Omental fat pad (tissue), 4 donors: ENCODE measurements around the gene EGFL8. TPM values are rescaled to one million over a fixed set of nuclear protein-coding genes. Genes with fewer than 3 reads are reported as not detected.

Source experiments
- ATAC-seq: fragments of 150-250 bp; one replicate; pipeline ENCODE4 v1.9.1; 2016; ENCODE audit warnings: mild to moderate bottlenecking, moderate library complexity; ENCODE audit not compliant: low FRiP score
- DNase-seq: peaks from one replicate; pipeline ENCODE4 v3.0.0-alpha.2; 2019; ENCODE audit warnings: low spot score
- total RNA-seq, 4 donors: library from RNA; depleted of rRNA; stranded (reverse); fragments of >200 nt; gene quantifications; one replicate each; pipeline ENCODE4 v1.1.0, GENCODE V29; 2016
- TF ChIP-seq, protein P1 (sequence below), 3 donors: fragments of 450-650 bp; IDR thresholded peaks; one replicate each; pipeline ENCODE4 v1.5.1; 2016 to 2017; ENCODE audit warnings: antibody characterized with exemption in 3 of 3, mild to moderate bottlenecking in 3 of 3, moderate library complexity in 2 of 3

Gene EGFL8
- total RNA-seq, 4 donors from 2014 or later = 8.9 to 17.3 (median 13.3) TPM

DNA sequence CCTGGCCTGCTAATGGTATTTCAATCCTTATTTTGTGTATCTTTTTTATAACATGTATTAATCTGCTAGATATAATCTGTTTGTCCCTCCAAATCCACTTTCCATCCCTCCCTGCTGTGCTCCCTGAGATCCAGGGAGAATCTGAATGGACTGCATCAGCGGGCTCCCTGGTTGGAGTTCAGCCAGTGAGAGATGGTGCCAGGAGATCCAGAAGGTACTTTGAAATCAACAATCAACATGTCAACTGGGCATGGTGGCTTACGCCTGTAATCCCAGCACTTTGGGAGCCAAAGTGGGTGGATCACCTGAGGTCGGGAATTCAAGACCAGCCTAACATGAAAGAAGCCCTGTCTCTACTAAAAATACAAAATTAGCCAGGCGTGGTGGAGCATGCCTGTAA, 40.7 kb upstream of the EGFL8 start:
- DNase-seq = no peak
- ATAC-seq = no peak
- TF ChIP-seq, protein P1, sequence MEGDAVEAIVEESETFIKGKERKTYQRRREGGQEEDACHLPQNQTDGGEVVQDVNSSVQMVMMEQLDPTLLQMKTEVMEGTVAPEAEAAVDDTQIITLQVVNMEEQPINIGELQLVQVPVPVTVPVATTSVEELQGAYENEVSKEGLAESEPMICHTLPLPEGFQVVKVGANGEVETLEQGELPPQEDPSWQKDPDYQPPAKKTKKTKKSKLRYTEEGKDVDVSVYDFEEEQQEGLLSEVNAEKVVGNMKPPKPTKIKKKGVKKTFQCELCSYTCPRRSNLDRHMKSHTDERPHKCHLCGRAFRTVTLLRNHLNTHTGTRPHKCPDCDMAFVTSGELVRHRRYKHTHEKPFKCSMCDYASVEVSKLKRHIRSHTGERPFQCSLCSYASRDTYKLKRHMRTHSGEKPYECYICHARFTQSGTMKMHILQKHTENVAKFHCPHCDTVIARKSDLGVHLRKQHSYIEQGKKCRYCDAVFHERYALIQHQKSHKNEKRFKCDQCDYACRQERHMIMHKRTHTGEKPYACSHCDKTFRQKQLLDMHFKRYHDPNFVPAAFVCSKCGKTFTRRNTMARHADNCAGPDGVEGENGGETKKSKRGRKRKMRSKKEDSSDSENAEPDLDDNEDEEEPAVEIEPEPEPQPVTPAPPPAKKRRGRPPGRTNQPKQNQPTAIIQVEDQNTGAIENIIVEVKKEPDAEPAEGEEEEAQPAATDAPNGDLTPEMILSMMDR (IDR thresholded peaks at IDR 0.05) = no peak

DNA sequence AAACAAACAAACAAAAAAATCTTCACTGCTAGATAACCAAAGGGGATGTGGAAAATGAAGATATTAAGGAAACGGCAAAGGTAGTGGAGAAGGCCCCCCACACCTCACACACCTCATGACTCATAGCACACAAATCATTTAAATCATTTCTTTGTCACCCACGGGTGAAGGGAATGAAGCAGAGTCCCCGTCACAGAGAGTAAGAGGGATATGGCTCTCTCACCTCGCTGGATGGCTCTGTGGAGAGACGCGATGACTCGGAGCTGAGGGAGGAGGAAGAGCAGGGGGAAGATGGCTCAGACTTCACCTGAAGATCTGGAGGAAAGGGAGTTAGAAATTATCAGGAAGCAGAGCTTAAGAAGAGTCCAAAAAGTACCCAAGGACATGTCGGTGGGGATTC, 37.5 kb upstream of the EGFL8 start:
- TF ChIP-seq, protein P1 (IDR thresholded peaks at IDR 0.05) = no peak
- ATAC-seq (no peak), DNase-seq (no peak)

DNA sequence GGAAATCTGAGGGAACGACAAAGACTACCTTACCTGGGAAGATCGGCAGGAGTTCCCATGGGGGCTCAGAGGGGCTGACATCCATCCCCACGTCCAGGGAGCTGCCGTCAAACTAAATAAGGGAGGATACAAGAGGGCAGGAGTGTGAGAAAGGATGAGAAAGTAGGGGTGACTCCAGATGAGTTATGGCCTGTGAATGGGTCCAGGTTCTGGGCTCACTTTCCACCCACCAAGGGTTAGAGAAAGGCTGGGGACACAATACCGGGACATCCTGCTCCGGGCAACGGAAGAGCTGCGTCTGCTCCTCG, 37.0 kb upstream of the EGFL8 start:
- DNase-seq = no peak
- TF ChIP-seq, protein P1 (IDR thresholded peaks at IDR 0.05) = no peak
- no peak for ATAC-seq

DNA sequence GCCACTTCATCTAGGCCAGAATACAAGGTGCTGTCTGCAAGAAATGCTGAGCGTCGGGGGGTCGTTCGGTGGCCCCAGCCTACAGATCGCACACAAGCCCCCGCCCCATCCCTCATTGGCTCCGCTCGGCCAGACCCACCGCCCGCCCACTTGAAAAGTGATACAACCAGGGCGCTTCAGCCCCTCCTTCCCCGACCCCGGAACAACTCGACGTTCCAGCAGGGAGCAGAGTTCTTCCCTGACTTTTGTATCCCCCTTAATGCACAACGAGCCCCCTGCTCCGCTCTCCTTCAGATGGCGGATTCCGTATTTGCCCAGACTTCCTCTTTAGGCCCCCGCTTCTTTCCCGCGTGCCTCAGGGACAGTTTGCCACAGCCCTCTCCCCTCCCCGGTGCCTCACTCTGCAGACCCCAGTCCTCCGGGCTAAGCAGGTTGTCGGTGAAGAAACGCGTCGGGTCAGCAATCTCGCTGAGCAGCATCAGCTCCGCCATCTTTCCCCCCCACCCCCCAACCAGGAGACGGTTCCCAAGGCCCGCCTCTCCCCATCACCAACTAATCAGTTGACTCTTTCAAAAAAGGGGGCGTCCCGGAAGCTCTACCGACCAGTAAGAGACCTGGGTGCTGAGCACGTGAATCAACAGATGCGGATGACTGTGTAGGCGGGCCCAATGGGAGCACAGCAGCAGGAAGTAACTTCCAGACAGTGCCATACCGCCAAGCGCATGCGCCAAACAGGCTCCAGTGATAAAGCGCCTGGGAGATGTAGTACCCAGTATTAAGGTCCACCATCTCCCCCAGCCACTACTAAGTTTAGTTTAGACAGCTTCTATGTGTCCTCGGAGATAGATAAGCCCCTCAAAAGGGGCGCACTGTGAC, 36.4 kb upstream of the EGFL8 start, which contains the start of gene ATF6B:
Gene ATF6B (minus strand): TSS at position 530 of the 876 bp plus-strand sequence. CDS start 39 bp downstream, at position 491.
- DNase-seq (peak; percentile 91), ATAC-seq (peak; percentile 92)
- TF ChIP-seq, protein P1 (IDR thresholded peaks at IDR 0.05) = no peak

DNA sequence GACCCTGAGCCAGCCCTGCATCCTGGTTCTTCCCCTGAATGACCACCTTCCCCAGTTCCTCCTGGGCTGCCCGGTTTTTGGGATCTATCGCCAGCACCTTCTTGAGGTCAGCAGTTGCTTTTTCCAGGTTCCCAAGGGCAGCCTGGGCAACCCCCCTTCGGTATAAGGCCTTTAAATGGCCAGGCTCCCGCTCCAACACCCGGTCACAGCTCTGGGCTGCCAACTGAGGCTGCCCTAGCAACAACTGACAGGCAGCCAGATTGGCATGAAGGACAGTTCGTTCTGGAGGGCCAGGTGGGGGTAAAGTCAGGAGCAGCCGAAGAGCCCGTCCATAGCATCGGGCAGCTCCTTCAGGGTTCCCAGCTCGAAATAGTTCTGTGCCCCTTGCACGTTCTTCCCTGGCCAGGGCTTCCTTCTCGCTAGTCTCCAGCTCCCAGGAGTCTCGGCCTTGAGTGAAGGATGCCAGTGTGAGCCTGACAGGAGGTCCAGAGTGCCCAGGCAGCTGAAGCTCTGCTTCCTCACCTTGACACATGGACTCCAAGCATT, 35.6 kb upstream of the EGFL8 start:
- TF ChIP-seq, protein P1 (IDR thresholded peaks at IDR 0.05) = no peak
- DNase-seq = no peak
- ATAC-seq = no peak

DNA sequence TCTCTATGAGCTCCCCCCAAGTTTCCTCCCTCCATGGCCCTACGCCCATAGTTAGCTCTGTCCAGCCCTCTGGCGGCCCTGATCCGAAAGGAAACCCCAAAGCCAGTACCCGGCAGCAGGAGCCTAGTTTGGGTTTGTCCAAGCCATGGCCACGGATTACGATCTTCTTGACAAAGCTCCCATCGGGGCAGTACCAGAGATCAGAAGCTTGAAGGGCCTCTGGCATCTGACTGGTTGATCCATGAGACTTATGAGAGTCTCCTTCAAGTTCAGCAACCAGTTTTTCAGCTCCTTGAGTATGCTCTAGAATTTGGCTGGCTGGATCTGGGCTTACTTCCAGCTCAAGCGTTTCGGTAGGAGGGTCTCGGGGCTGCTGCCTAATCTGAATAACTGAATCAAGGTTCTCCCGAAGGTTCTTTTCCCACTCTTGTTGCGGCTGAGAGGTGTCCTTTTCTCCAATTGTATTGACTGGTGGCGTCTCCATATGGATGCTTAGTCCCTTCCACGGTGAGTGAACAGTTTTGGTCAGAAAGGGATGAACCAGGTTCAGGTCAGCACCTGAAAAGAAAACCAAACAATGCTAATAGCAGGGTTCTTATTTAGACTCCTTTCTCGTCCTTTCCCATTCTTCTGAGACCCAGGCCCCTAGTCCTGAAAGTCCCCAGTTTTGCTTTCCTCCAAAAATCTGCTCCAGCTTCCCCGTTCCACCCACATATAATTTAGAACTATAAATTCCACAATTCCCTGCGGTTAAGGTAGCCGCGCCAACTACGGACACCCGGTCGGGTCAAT, 34.9 kb upstream of the EGFL8 start:
- DNase-seq = no peak
- ATAC-seq = peak; percentile 31
- TF ChIP-seq, protein P1 (IDR thresholded peaks at IDR 0.05) = no peak
